Endodermal cell (in vitro differentiated cells): ENCODE measurements around the gene SPRYD4. TPM values are rescaled to one million over a fixed set of nuclear protein-coding genes. Genes with fewer than 3 reads are reported as not detected.

Experiments
- DNase-seq: peaks from one replicate; pipeline ENCODE4 v3.0.0-alpha.2; 2017
- H3K27ac ChIP-seq: 2 replicates; pipeline ENCODE4 v1.5.1; 2013; ENCODE audit warnings: mild to moderate bottlenecking, low read depth, low read length, moderate library complexity
- H3K27me3 ChIP-seq: 2 replicates; pipeline ENCODE4 v1.6.1; 2013; ENCODE audit warnings: mild to moderate bottlenecking, low read length, moderate library complexity; ENCODE audit not compliant: insufficient read depth, control insufficient read depth, poor library complexity, severe bottlenecking
- H3K36me3 ChIP-seq: 2 replicates; pipeline ENCODE4 v1.7.0; 2013; ENCODE audit warnings: mild to moderate bottlenecking, low read length, moderate library complexity; ENCODE audit not compliant: control insufficient read depth, insufficient read depth
- H3K4me1 ChIP-seq: one replicate; pipeline ENCODE4 v1.7.0; 2013; ENCODE audit warnings: low read length; ENCODE audit not compliant: control insufficient read depth, insufficient read depth
- H3K4me3 ChIP-seq: 2 replicates; pipeline ENCODE4 v1.5.1; 2013; ENCODE audit warnings: mild to moderate bottlenecking, low read length, moderate library complexity
- H3K9ac ChIP-seq: 2 replicates; pipeline ENCODE4 v1.6.1; 2013; ENCODE audit warnings: mild to moderate bottlenecking, low read length, moderate library complexity; ENCODE audit not compliant: poor library complexity, severe bottlenecking; ENCODE audit errors: extremely low read depth
- H3K9me3 ChIP-seq: 2 replicates; pipeline ENCODE4 v1.6.1; 2013; ENCODE audit warnings: mild to moderate bottlenecking, low read length, moderate library complexity; ENCODE audit not compliant: control insufficient read depth
- H3K27ac Mint-ChIP-seq: 2 replicates; pipeline ENCODE4 v1.8.0; 2020; ENCODE audit warnings: mixed read lengths
- H3K27me3 Mint-ChIP-seq: 2 replicates; pipeline ENCODE4 v1.8.0; 2021; ENCODE audit warnings: mild to moderate bottlenecking, mixed read lengths; ENCODE audit not compliant: insufficient read depth
- H3K36me3 Mint-ChIP-seq: 2 replicates; pipeline ENCODE4 v1.8.0; 2020; ENCODE audit warnings: low read depth, mixed read lengths
- H3K4me1 Mint-ChIP-seq: 2 replicates; pipeline ENCODE4 v1.8.0; 2020; ENCODE audit warnings: mixed read lengths
- H3K4me3 Mint-ChIP-seq: 2 replicates; pipeline ENCODE4 v1.8.0; 2020; ENCODE audit warnings: mild to moderate bottlenecking, moderate library complexity, mixed read lengths
- H3K9me3 Mint-ChIP-seq: 2 replicates; pipeline ENCODE4 v1.8.0; 2020; ENCODE audit warnings: mild to moderate bottlenecking, mixed read lengths
- CTCF ChIP-seq: fragments of 200-600 bp; sonication (generic); conservative IDR thresholded peaks from 2 replicates; pipeline ENCODE4 v1.5.0; 2021; ENCODE audit warnings: antibody characterized with exemption, mild to moderate bottlenecking
- WGBS, 2 experiments: methylation state at CpG; one replicate each; pipeline versions ENCODE4 v1.1.5 to v1.1.7; 2013; ENCODE audit warnings: missing lambda C conversion rate in 2 of 2, mixed read lengths in 1 of 2; ENCODE audit not compliant: insufficient coverage in 1 of 2, insufficient read length in 1 of 2; 5-methylcytosine and 5-hydroxymethylcytosine counted together
- total RNA-seq, 2 donors: library from RNA; stranded (reverse); fragmentation: NEBNext Ultra II Directional in 1 of 2; extraction: Animal tissue kit (Norgen Biotek cat#: 25700) in 1 of 2; gene quantifications; 2 replicates in 1 of 2; 3 replicates in 1 of 2; pipeline ENCODE4 v1.2.1, GENCODE V29; 2021

Gene SPRYD4
- total RNA-seq, 2 donors from 2014 or later: 2.9 to 3.8 TPM

GRCh38 chr12:56477521-56478225 lies 9.3 kb downstream of the SPRYD4 start:
- Mint-ChIP-seq H3K36me3 (peaks cover 3% of the 10 kb centered on the region), H3K27ac (no peak overlapping the region), H3K27me3 (peaks cover 1% of the 10 kb centered on the region), H3K4me3 (no peak overlapping the region), H3K9me3 (no peaks in the 10 kb centered on the region), H3K4me1 (peaks cover 8% of the 10 kb centered on the region)
- peaks cover 4% of the 10 kb centered on the region for H3K4me1 ChIP-seq
- no peak overlapping the region for H3K9ac ChIP-seq
- H3K27me3 ChIP-seq: no peaks in the 10 kb centered on the region
- H3K4me3 ChIP-seq: no peak overlapping the region
- H3K36me3 ChIP-seq: no peaks in the 10 kb centered on the region
- no peak overlapping the region for H3K27ac ChIP-seq
- DNase-seq: no peak
- 92 to 100% methylated on average over 1 to 6 of the region's 6 CpGs for WGBS, 2 experiments
- H3K9me3 ChIP-seq: no peaks in the 10 kb centered on the region
- TF ChIP-seq CTCF: no peak

DNA sequence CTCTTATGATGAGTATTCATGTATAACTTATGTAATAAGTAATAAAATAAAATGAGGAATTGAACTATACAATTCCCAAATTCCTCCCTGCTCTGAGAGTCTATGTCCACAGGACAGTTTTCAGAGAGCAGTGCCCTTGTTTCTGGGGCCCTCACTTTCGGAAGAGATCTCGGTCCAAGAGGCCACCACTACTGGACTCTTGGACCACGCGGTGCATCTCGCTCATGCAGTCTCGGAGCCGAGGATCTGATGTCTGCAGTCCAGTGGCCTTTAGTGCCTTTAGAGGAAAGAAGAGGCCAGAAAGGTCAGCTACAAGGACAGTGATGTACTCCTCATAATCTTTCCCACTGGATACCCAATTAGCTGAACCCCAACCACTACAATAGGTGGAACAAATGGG lies 11.2 kb downstream of the SPRYD4 start:
- H3K9ac ChIP-seq: no peak overlapping the region
- WGBS, 2 experiments: 97% methylated on average over 7 of the region's 7 CpGs; no CpG with 5 or more reads in 1 of the 2 experiments
- H3K36me3 ChIP-seq: no peaks in the 10 kb centered on the region
- no peak overlapping the region for H3K4me3 ChIP-seq
- peaks cover 4% of the 10 kb centered on the region for H3K4me1 ChIP-seq
- H3K9me3 Mint-ChIP-seq: no peaks in the 10 kb centered on the region
- H3K27me3 ChIP-seq: no peaks in the 10 kb centered on the region
- H3K4me1 Mint-ChIP-seq: peaks cover 8% of the 10 kb centered on the region
- H3K9me3 ChIP-seq: no peaks in the 10 kb centered on the region
- no peak overlapping the region for H3K4me3 Mint-ChIP-seq
- H3K27ac Mint-ChIP-seq: no peak overlapping the region
- no peak overlapping the region for H3K27ac ChIP-seq
- H3K36me3 Mint-ChIP-seq: no peaks in the 10 kb centered on the region
- DNase-seq: no peak
- TF ChIP-seq CTCF: no peak
- H3K27me3 Mint-ChIP-seq: no peaks in the 10 kb centered on the region

- Histone ChIP-seq H3K9me3 (peaks cover 5% of the 10 kb centered on the region), H3K4me1 (no peaks in the 10 kb centered on the region), H3K36me3 (no peaks in the 10 kb centered on the region), H3K27me3 (peaks cover 42% of the 10 kb centered on the region), H3K9ac (no peak overlapping the region), H3K4me3 (no peak overlapping the region), H3K27ac (no peak overlapping the region)
- no peak for DNase-seq
- peaks cover 39% of the 10 kb centered on the region for H3K27me3 Mint-ChIP-seq
- no peak overlapping the region for H3K27ac Mint-ChIP-seq
- peaks cover 7% of the 10 kb centered on the region for H3K9me3 Mint-ChIP-seq
- no peak for TF ChIP-seq CTCF
- 95 to 100% methylated on average over 1 of the region's 1 CpG for WGBS, 2 experiments
- H3K36me3 Mint-ChIP-seq: no peaks in the 10 kb centered on the region
- no peak overlapping the region for H3K4me3 Mint-ChIP-seq
- H3K4me1 Mint-ChIP-seq: no peaks in the 10 kb centered on the region
Measured at GRCh38 chr12:56484566-56484965, 16.2 kb downstream of the SPRYD4 start.
